ENCODE results near the gene NGB.
A peak's percentile ranks its signal among the peaks of the same experiment; 100 is the strongest.
"Not testable (repeated sequence)": the region's sequence is repeated elsewhere in the genome, so short reads cannot be mapped to it uniquely, and the experiment has no call there.

NGB gene, protein sequence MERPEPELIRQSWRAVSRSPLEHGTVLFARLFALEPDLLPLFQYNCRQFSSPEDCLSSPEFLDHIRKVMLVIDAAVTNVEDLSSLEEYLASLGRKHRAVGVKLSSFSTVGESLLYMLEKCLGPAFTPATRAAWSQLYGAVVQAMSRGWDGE

GRCh38 chr14:77271113-77271710 lies at the start of gene NGB:
TSS of gene NGB (minus strand) at chr14:77271206. CDS start at chr14:77270937, 269 bp downstream.
- peak within 1 kb of the TSS; percentile 33 for H3K4me3 ChIP-seq (ENCODE audit: low read depth, low read length)

- peak within 1 kb of the TSS; percentile 90 for H3K4me3 ChIP-seq (ENCODE audit: low read depth, low read length)
Measured at GRCh38 chr14:77320238-77320935, 49.4 kb upstream of the NGB start, which contains the start of gene POMT2. TSS of gene POMT2 (minus strand) at chr14:77320883. CDS start at chr14:77320681, 202 bp downstream.

DNA sequence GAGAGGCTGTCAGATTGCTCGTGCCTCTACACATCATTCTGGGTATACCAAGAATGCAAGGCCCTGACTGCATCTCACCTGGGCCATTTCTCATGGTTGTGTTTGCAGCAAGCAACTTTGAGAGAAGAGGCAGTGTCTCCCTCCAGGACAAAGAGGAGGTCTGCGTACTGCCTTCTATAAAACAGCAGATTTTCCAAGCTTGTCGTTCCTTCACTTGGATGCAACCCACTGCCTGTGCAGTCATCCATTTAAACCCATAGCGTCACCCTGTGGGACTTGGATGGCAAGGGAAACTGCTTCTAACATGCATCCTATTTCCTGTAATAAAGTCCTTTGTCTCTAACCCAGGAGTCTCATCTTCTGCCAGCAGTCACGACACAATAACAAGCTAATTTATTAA lies 48.4 kb upstream of the NGB start:
- no peak overlapping the region for H3K4me3 ChIP-seq (ENCODE audit: low read depth, low read length)

DNA sequence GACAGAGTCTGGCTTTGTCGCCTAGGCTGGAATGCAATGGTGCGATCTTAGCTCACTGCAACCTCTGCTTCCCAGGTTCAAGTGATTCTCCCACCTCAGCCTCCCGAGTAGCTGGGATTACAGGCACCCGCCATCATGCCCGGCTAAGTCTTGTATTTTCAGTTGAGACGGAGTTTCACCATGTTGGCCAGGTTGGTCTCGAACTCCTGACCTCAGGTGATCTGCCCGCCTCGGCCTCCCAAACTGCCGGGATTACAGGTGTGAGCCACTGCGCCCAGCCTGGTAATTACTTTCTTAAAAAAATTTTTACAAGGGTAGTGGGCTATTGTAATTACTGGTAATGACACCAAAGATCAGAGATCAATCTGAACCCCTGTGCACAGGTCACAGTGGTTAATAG lies 47.8 kb upstream of the NGB start:
- H3K4me3 ChIP-seq (ENCODE audit: low read depth, low read length), result not testable (repeated sequence)

DNA sequence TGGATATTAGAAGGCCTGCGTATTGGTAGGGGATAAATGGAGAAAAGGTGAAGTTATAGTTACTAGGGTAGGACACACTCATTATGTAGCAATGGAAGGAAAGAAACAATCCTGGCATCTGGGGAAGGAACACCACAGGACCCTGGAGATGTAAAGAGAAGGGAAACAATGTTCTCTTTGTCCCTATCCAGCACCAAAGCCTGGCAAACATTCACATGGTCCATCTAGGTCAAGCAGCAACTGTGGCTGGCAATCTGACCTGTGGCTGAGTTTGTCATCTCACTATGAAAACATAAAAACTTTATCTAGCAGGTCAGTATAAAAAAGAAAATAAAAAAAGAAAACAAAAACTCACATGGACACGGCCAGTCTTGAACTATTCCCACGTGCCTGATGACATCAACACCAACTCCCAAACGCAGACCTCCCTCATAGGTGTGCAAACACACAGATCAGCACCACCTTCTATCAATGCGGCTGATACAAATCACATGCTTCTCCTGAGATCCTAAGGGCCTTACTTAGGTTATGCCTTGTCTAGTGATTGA lies 47.1 kb upstream of the NGB start:
- no peak overlapping the region for H3K4me3 ChIP-seq (ENCODE audit: low read depth, low read length)

GRCh38 chr14:77316872-77317301 lies 45.9 kb upstream of the NGB start:
- no peak overlapping the region for H3K4me3 ChIP-seq (ENCODE audit: low read depth, low read length)

DNA sequence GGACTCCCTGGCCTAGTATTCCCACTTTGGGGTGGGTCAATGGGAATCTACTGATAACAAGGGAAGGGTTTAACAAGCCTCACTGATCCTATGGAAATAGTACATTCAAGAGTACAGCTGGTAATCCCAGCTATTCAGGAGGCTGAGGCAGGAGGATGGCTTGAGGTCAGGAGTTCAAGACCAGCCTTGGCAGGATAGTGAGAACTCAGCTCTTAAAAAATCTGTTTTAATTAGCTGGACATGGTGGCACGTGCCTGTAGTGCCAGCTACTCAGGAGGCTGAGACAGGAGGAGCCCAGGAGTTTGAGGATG lies 45.1 kb upstream of the NGB start:
- H3K4me3 ChIP-seq (ENCODE audit: low read depth, low read length), result no peak overlapping the region

DNA sequence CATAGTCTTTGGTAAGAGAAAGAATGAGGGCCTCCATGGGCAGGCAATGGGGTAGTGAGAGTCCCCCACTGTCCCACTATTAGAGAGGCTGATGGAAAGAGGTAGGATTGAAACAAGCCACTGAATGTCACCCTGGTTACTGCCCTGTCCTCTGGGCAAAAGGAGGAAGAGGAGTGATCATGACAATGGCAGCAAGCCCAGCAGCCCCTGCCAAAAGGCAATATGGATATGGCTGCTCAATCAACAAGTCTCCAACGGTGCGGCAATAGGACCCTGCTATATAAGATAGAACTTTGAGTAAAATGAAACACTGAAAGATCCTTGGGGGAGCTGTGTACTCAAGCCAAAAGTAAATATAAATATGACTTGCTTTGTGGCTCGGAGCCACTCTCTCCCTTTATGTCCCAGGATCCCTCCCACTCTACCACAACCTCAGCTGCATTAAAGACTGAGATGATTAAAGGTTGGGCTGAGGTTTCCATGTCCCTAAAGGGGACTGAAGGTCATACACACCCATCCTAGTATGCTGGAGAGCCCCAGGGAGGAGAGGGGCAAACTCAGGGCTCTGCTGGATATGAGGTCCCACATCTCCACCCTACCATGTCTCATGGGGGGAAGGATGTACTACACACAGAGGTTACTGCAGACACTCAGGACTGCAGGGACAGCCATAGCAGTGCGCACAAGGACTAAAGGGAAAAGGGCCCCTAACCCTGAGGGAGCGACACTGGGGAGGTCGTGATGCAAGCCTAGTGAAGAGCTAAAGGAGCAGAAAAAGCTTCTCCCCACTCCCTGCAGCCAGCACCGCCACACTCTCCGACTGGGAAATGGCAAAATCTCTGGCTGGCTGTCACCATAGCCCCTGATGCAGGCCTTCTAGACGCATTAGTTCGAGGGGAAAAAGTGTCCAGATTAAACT lies 43.8 kb upstream of the NGB start:
- no peak overlapping the region for H3K4me3 ChIP-seq (ENCODE audit: low read depth, low read length)

DNA sequence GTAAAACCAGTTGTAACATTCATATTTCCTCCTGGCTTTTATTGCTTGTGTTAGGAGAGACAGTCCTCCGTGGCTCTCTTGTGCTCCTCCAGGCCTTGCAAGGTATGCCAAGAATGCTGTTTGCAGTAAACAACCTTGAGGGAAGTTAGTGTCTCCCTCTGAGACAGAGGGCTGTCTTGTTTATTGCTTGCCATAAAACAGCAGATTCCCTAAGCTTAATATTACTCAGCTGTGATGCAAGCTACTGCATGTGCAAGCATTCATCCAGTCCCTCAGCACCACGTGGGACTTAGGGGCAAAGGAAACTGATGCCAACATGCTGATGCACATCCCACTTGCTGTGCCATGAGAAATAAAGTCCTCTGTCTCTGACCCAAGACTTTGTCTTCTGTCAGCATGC lies 43.0 kb upstream of the NGB start:
- H3K4me3 ChIP-seq (ENCODE audit: low read depth, low read length), result no peak overlapping the region

DNA sequence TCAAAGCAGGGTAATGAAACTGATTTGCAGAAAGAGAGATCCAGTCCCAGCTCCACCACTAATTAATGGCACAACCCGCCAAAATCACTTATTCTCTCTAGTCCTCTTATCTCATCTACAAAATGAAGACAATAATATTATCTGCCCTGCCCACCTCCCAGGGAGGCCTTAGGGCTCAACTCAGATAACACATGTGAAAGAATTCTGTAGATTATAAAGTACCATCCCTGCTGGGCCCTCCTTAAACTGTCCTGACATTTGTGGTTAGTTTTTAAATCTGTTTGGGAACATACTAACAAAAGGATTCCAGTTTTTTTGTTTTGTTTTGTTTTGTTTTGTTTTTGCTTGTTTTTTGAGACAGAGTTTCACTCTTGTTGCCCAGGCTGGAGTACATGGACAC lies 42.4 kb upstream of the NGB start:
- H3K4me3 ChIP-seq (ENCODE audit: low read depth, low read length), result no peak overlapping the region

GRCh38 chr14:77311217-77311616 lies 40.2 kb upstream of the NGB start:
- no peak overlapping the region for H3K4me3 ChIP-seq (ENCODE audit: low read depth, low read length)

GRCh38 chr14:77310026-77310425 lies 39.0 kb upstream of the NGB start:
- no peak overlapping the region for H3K4me3 ChIP-seq (ENCODE audit: low read depth, low read length)

- no peak overlapping the region for H3K4me3 ChIP-seq (ENCODE audit: low read depth, low read length)
Measured at GRCh38 chr14:77309131-77309530, 38.1 kb upstream of the NGB start.

- no peak overlapping the region for H3K4me3 ChIP-seq (ENCODE audit: low read depth, low read length)
Measured at GRCh38 chr14:77306851-77307496, 36.0 kb upstream of the NGB start.

GRCh38 chr14:77306416-77306815 lies 35.4 kb upstream of the NGB start:
- no peak overlapping the region for H3K4me3 ChIP-seq (ENCODE audit: low read depth, low read length)

DNA sequence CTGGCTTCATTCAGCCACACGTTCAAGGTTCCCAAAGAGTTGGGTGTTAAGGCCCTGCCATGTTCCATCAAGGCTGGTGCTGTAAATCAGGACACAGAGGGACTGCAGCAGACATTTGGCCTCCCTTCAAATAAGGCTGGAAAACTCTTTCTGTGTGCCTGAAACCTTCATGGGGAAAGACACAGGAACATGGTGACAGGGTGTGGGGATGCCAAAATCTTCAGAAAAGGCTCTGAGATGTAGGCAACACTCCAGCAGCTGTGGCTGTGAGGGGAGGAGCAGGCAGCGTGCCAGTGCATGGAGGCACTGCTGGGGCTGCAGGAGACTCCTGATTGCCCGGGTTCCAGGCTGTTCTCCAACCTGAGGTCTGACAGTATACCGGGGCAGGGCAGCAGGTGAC lies 34.7 kb upstream of the NGB start:
- no peak overlapping the region for H3K4me3 ChIP-seq (ENCODE audit: low read depth, low read length)

GRCh38 chr14:77303417-77304156 lies 32.6 kb upstream of the NGB start:
- no peak overlapping the region for H3K4me3 ChIP-seq (ENCODE audit: low read depth, low read length)

- H3K4me3 ChIP-seq (ENCODE audit: low read depth, low read length), result no peak overlapping the region
Measured at GRCh38 chr14:77302926-77303325, 31.9 kb upstream of the NGB start.

- no peak overlapping the region for H3K4me3 ChIP-seq (ENCODE audit: low read depth, low read length)
Measured at GRCh38 chr14:77301103-77301502, 30.1 kb upstream of the NGB start.

DNA sequence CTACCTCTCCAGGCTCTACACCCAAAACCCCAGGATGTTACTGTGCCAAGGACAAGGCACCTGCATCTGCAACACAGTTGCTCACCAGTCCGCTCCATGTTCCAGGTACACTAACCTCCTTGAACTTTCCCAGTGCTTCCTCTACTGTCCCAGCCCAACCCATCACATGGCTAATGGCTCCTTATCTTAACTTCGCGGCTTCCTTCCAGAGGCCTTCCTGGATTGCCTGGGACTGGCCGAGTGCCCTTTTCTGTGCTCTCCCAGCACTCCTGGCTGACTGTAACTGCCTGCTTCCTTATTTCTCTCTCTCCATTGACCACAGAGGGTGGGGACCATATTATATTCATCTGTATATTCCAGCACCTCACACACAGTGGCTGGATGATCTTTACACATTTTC lies 28.8 kb upstream of the NGB start:
- no peak overlapping the region for H3K4me3 ChIP-seq (ENCODE audit: low read depth, low read length)
